ENCODE data around the gene ALDH2.

ALDH2 gene

DNA sequence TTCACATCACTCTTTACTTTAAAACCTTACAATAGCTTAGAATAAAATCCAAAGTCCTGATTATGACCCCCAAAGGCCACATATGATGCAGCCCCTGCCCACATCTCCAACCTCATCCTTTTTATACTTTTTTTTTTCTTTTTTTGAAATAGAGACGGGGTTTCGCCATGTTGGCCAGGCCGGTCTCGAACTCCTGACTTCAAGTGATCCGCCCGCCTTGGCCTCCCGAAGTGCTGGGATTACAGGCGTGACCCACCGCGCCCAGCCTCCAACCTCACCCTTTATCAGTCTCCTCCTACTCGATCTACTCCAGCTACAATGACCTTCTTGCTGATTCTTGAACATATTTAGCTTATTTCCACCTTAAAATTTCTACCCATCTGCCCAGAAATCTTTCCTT, 74.1 kb downstream of the ALDH2 start:
- Histone ChIP-seq H3K27me3 (ENCODE audit: control insufficient read depth, insufficient read depth, low read length) (no peaks in the 10 kb centered on the region), H3K9ac (ENCODE audit: low read length) (peak overlapping the region; percentile 91), H3K36me3 (ENCODE audit: control insufficient read depth, insufficient read depth, low read length) (no peaks in the 10 kb centered on the region), H3K9me3 (ENCODE audit: control insufficient read depth, low read length) (no peaks in the 10 kb centered on the region), H3K4me3 (ENCODE audit: low read length) (peak overlapping the region; percentile 86), H3K4me1 (ENCODE audit: control insufficient read depth, insufficient read depth, low read length) (peaks cover 17% of the 10 kb centered on the region)

DNA sequence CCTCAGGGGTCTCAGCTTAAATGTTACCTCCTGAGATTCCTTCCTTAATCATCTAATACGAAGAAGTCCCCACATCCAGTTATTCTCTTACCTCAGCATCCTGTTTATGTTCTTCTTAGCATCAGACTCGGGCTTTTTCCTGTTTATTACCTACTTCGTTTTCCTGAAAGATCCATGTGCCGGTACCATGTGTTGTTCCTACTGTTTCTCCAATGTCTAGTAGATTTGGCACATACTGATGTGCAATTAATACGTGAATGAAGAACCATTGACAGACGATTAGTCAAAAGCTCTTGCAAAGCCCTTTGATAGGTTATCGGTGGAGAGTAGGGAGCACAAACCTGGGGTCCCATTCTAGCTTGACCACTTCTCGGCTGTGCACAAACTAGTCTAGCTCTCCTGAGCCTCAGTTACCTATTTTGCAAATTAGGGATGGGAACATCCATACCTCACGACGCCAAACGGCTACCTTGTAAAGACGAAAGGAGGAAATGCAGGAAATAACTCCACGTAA, 74.6 kb downstream of the ALDH2 start:
- Histone ChIP-seq H3K9ac (ENCODE audit: low read length) (peak overlapping the region; percentile 91), H3K27me3 (ENCODE audit: control insufficient read depth, insufficient read depth, low read length) (no peaks in the 10 kb centered on the region), H3K4me1 (ENCODE audit: control insufficient read depth, insufficient read depth, low read length) (peaks cover 17% of the 10 kb centered on the region), H3K9me3 (ENCODE audit: control insufficient read depth, low read length) (no peaks in the 10 kb centered on the region), H3K36me3 (ENCODE audit: control insufficient read depth, insufficient read depth, low read length) (no peaks in the 10 kb centered on the region), H3K4me3 (ENCODE audit: low read length) (peak overlapping the region; percentile 86)

DNA sequence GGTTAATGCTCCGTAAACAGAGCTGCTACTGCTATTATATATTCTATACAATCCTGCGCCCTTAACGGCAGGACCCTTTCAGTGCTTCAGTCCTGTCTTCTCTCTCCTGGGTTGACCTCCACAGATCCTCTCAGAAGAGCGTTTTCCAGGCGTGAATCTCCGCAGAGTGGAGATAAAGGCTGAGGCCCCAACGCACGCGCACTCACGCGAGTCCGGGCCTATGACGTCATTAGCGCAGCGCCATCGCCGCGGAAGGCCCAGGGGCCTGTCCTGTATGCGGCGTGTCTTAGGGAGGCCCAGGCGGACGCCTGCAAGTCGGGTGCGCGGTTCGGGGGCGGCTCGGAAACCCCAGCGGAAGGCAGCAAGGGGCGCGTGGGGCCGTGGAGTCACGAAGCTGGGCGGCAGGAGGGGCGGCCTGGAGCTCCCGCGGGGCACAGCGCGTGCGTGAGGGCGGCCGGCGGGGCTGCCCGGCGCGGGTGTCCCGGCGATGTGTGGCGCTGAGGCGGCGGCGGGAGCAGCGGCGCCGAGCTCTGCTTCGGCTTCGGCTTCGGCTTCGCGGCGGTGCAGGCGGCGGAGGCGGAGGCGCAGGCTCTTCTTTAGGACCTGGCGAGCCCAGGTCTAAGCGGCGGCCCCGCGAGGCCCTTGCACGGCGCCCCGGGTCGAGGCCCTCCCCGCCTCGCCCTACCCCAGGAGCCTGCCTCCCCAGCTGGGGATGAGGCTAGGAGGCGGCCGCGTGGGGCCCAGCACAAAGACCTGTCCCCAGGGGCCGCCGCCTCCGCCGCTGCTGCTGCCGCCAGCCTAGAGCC, 75.2 kb downstream of the ALDH2 start, which contains the start of gene MAPKAPK5:
Gene MAPKAPK5 (plus strand): TSS at position 479 of the 806 bp plus-strand sequence. CDS start 506 bp downstream, outside the sequence.
- no peaks in the 10 kb centered on the region for H3K36me3 ChIP-seq (ENCODE audit: control insufficient read depth, insufficient read depth, low read length)
- H3K4me1 ChIP-seq (ENCODE audit: control insufficient read depth, insufficient read depth, low read length): peaks cover 17% of the 10 kb centered on the region
- peak within 1 kb of the TSS; percentile 86 for H3K4me3 ChIP-seq (ENCODE audit: low read length)
- no peaks in the 10 kb centered on the region for H3K27me3 ChIP-seq (ENCODE audit: control insufficient read depth, insufficient read depth, low read length)
- peak within 1 kb of the TSS; percentile 91 for H3K9ac ChIP-seq (ENCODE audit: low read length)
- no peaks in the 10 kb centered on the region for H3K9me3 ChIP-seq (ENCODE audit: control insufficient read depth, low read length)

DNA sequence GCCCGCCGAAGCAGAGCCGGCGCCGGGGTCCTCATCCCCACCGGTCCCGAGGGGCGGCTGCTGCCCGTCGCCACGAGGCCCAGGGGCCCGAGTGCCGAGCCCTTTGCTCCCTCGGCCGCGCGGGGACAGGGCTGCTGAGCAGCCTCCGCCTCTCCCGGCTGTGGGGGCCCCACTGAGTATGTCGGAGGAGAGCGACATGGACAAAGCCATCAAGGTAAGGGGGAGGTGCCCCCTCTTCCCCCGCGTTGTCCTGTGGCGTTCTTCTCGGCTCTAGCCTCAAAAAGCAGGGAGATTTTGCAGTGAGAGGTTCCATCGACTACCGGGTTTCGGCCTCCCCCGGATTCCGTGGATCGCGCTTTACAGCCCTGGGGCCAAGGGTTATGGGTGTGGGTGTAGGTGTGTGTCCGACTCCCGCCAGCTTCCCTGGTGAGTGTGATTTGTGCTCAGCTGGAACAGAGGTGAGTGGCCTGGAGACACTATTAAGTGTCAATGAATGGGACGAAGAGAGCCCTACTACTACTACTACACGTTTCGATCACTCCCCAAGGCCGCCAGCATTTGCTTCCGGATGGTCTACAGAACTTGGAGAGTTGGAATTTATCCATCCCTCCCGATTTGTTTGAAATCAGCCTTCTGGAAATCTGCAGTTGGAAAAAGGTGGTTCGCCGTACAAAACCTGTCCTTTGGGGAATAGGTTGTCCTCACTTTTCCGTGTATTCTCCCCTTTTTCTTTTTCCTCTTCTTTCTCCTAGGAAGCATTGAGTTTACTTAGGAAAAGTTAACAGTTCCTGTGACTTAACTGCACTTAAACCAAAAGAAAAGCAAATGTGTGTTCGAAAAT, 76.0 kb downstream of the ALDH2 start:
- Histone ChIP-seq H3K4me1 (ENCODE audit: control insufficient read depth, insufficient read depth, low read length) (peaks cover 17% of the 10 kb centered on the region), H3K36me3 (ENCODE audit: control insufficient read depth, insufficient read depth, low read length) (no peaks in the 10 kb centered on the region), H3K4me3 (ENCODE audit: low read length) (peak overlapping the region; percentile 48), H3K9ac (ENCODE audit: low read length) (peak overlapping the region; percentile 91), H3K9me3 (ENCODE audit: control insufficient read depth, low read length) (no peaks in the 10 kb centered on the region), H3K27me3 (ENCODE audit: control insufficient read depth, insufficient read depth, low read length) (no peaks in the 10 kb centered on the region)

DNA sequence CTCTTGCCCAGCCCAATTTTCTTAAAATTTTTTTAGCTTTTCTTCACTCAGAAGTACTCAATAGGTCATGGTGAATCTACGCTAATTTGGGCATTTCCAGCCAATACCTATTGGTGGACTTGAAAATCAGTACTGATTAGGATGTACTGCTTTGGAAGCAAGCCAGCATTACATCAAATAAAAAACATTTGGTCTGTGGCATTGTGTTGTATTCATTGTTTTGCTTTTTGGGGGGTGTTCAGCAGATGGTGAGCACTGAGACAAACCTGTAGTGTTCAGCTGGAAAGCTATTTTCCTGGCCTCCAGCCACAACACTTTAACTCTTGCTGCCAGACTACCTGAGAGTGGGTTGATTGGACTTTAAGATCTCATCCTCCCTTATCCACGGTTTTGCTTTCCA, 79.3 kb downstream of the ALDH2 start:
- no peak overlapping the region for H3K9ac ChIP-seq (ENCODE audit: low read length)
- no peaks in the 10 kb centered on the region for H3K27me3 ChIP-seq (ENCODE audit: control insufficient read depth, insufficient read depth, low read length)
- no peak overlapping the region for H3K4me3 ChIP-seq (ENCODE audit: low read length)
- H3K36me3 ChIP-seq (ENCODE audit: control insufficient read depth, insufficient read depth, low read length): no peaks in the 10 kb centered on the region
- peaks cover 10% of the 10 kb centered on the region for H3K4me1 ChIP-seq (ENCODE audit: control insufficient read depth, insufficient read depth, low read length)
- H3K9me3 ChIP-seq (ENCODE audit: control insufficient read depth, low read length): no peaks in the 10 kb centered on the region

DNA sequence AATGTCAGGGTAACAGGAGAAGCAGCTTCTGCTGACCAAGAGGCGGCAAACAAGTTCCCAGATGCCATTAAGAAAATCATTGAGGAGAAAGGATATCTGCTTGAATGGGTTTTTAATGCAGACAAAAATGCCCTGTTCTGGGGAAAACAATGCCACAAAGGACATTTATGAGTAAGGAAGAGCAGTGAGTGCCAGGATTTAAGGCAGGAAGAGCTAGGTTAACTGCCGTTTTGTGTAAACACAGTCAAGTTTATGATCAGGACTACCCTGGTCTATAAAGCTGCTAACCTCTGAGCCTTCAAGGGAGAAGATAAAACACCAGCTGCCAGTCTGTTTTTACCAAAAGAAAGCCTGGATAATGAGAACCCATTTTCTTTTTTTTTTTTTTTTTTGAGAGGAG, 83.8 kb downstream of the ALDH2 start:
- Histone ChIP-seq H3K27me3 (ENCODE audit: control insufficient read depth, insufficient read depth, low read length) (no peaks in the 10 kb centered on the region), H3K36me3 (ENCODE audit: control insufficient read depth, insufficient read depth, low read length) (no peaks in the 10 kb centered on the region), H3K4me3 (ENCODE audit: low read length) (no peak overlapping the region), H3K9ac (ENCODE audit: low read length) (no peak overlapping the region), H3K9me3 (ENCODE audit: control insufficient read depth, low read length) (no peaks in the 10 kb centered on the region), H3K4me1 (ENCODE audit: control insufficient read depth, insufficient read depth, low read length) (no peaks in the 10 kb centered on the region)

DNA sequence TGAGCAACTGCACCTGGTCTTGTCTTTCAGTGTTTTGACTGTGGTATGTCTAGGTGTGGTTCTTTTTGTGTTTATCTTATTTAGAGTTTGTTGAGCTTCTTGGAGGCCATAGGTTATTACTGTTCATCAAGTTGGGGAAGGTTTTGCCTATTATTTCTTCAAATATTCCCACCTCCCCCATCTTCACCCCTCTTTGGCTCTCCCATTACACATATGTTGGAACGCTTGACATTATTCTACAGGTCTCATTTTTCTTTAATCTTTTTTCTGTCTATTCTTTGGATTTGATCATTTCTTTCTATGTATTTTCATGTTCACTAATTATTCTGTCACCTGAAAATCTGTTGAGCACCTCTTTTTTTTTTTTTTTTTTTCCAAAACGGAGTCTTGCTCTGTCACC, 91.5 kb downstream of the ALDH2 start:
- Histone ChIP-seq H3K4me1 (ENCODE audit: control insufficient read depth, insufficient read depth, low read length) (no peaks in the 10 kb centered on the region), H3K9ac (ENCODE audit: low read length) (no peak overlapping the region), H3K36me3 (ENCODE audit: control insufficient read depth, insufficient read depth, low read length) (no peaks in the 10 kb centered on the region), H3K27me3 (ENCODE audit: control insufficient read depth, insufficient read depth, low read length) (no peaks in the 10 kb centered on the region), H3K4me3 (ENCODE audit: low read length) (no peak overlapping the region), H3K9me3 (ENCODE audit: control insufficient read depth, low read length) (no peaks in the 10 kb centered on the region)

DNA sequence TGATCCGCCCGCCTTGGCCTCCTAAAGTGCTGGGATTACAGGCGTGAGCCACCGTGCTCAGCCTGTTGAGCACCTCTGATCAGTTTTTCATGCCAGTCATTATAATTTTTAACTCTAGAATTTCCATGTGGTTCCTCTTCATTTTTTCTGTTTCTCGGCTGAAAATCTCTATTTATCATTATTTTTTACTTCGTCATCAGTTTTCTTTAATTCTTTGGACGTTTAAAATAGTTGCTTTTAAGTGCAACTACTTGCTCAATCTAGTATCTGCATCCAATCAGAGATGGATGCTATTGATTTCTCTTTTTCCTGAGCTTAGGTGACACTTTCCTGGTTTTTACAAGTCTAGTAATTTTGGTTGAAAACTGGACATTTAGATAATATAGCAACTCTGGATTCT, 92.0 kb downstream of the ALDH2 start:
- Histone ChIP-seq H3K9ac (ENCODE audit: low read length) (no peak overlapping the region), H3K27me3 (ENCODE audit: control insufficient read depth, insufficient read depth, low read length) (no peaks in the 10 kb centered on the region), H3K4me1 (ENCODE audit: control insufficient read depth, insufficient read depth, low read length) (no peaks in the 10 kb centered on the region), H3K9me3 (ENCODE audit: control insufficient read depth, low read length) (no peaks in the 10 kb centered on the region), H3K4me3 (ENCODE audit: low read length) (no peak overlapping the region), H3K36me3 (ENCODE audit: control insufficient read depth, insufficient read depth, low read length) (no peaks in the 10 kb centered on the region)

DNA sequence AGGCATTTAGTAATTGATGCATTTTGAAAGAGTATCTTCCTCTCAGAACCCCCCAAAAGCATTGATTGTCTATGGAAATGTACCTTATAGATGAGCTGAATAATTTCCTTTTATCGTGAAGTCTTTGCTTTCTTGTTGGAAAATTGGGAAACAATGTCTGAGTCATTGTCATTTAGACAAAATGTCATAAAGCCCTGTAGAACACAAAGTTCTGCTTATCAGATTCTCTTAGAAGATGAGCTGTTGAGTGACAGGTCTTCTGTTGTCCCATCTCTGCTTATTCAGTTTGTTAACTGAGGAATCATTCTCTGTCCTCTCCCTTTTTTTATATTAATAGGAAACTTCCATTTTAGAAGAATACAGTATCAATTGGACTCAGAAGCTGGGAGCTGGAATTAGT, 98.2 kb downstream of the ALDH2 start:
- Histone ChIP-seq H3K4me1 (ENCODE audit: control insufficient read depth, insufficient read depth, low read length) (no peaks in the 10 kb centered on the region), H3K9me3 (ENCODE audit: control insufficient read depth, low read length) (no peaks in the 10 kb centered on the region), H3K4me3 (ENCODE audit: low read length) (no peak overlapping the region), H3K9ac (ENCODE audit: low read length) (no peak overlapping the region), H3K36me3 (ENCODE audit: control insufficient read depth, insufficient read depth, low read length) (no peaks in the 10 kb centered on the region), H3K27me3 (ENCODE audit: control insufficient read depth, insufficient read depth, low read length) (no peaks in the 10 kb centered on the region)
